ENCODE results near the gene SSX5. TPM values are rescaled to one million over a fixed set of nuclear protein-coding genes. Genes with fewer than 3 reads are reported as not detected.
"Not testable (repeated sequence)": the region's sequence is repeated elsewhere in the genome, so short reads cannot be mapped to it uniquely, and the experiment has no call there.

SSX5 gene
- total and polyA plus RNA-seq, 2 experiments from 2014 or later: not detected

GRCh38 chrX:48156014-48156413 lies 40.6 kb downstream of the SSX5 start:
- Histone ChIP-seq H3K4me2 (no peak overlapping the region), H3K9me3 (ENCODE audit: low read depth) (no peaks in the 10 kb centered on the region), H3K9me2 (replicated peaks; ENCODE audit: insufficient read depth) (no peaks in the 10 kb centered on the region), H3K27me3 (no peaks in the 10 kb centered on the region), H3K4me3 (no peak overlapping the region), H3K4me1 (ENCODE audit: insufficient read depth) (no peaks in the 10 kb centered on the region), H2AFZ (no peak overlapping the region), H3K36me3 (replicated peaks; ENCODE audit: insufficient read depth, low read depth) (no peaks in the 10 kb centered on the region), H3K79me2 (no peaks in the 10 kb centered on the region), H4K20me1 (ENCODE audit: insufficient read depth, poor library complexity, severe bottlenecking) (no peaks in the 10 kb centered on the region), H3K27ac (no peak overlapping the region)
- WGBS (ENCODE audit: low lambda C conversion rate, missing lambda C conversion rate): 86% methylated on average over 8 of the region's 12 CpGs
- DNase-seq (ENCODE audit: low spot score): no peak
- TF ChIP-seq EZH2 (IDR thresholded peaks at IDR 0.05; ENCODE audit: borderline replicate concordance) (no peak), EZH2phosphoT487 (IDR thresholded peaks at IDR 0.05; ENCODE audit: low read depth, severe bottlenecking, unreplicated experiment) (no peak), CTCF (IDR thresholded peaks at IDR 0.05; ENCODE audit: poor library complexity) (no peak)

- Histone ChIP-seq H3K4me1 (ENCODE audit: insufficient read depth) (no peaks in the 10 kb centered on the region), H3K27ac (no peak overlapping the region)
- 70% methylated on average over 2 of the region's 2 CpGs for WGBS (ENCODE audit: low lambda C conversion rate, missing lambda C conversion rate)
Observed at GRCh38 chrX:48154796-48155195, 41.8 kb downstream of the SSX5 start.

GRCh38 chrX:48153769-48154168 lies 42.8 kb downstream of the SSX5 start:
- H4K20me1 ChIP-seq (ENCODE audit: insufficient read depth, poor library complexity, severe bottlenecking): no peaks in the 10 kb centered on the region
- TF ChIP-seq CTCF (IDR thresholded peaks at IDR 0.05; ENCODE audit: poor library complexity) (no peak), EZH2 (IDR thresholded peaks at IDR 0.05; ENCODE audit: borderline replicate concordance) (no peak), EZH2phosphoT487 (IDR thresholded peaks at IDR 0.05; ENCODE audit: low read depth, severe bottlenecking, unreplicated experiment) (no peak)
- DNase-seq (ENCODE audit: low spot score): no peak
- no peaks in the 10 kb centered on the region for H3K4me1 ChIP-seq (ENCODE audit: insufficient read depth)
- no peak overlapping the region for H3K4me2 ChIP-seq
- H3K9me2 ChIP-seq (replicated peaks; ENCODE audit: insufficient read depth): no peaks in the 10 kb centered on the region
- no peak overlapping the region for H3K4me3 ChIP-seq
- H3K36me3 ChIP-seq (replicated peaks; ENCODE audit: insufficient read depth, low read depth): no peaks in the 10 kb centered on the region
- H3K79me2 ChIP-seq: no peaks in the 10 kb centered on the region
- H3K9me3 ChIP-seq (ENCODE audit: low read depth): no peaks in the 10 kb centered on the region
- 78% methylated on average over 10 of the region's 10 CpGs for WGBS (ENCODE audit: low lambda C conversion rate, missing lambda C conversion rate)
- no peak overlapping the region for H2AFZ ChIP-seq
- H3K27ac ChIP-seq: no peak overlapping the region
- H3K27me3 ChIP-seq: no peaks in the 10 kb centered on the region

More at GRCh38 chrX:48154796-48155195, 41.8 kb downstream of the SSX5 start:
- no peak overlapping the region for H2AFZ ChIP-seq
- H3K4me2 ChIP-seq: no peak overlapping the region
- H4K20me1 ChIP-seq (ENCODE audit: insufficient read depth, poor library complexity, severe bottlenecking): no peaks in the 10 kb centered on the region
- no peak for DNase-seq (ENCODE audit: low spot score)
- H3K4me3 ChIP-seq: no peak overlapping the region
- no peaks in the 10 kb centered on the region for H3K27me3 ChIP-seq
- H3K9me2 ChIP-seq (replicated peaks; ENCODE audit: insufficient read depth): no peaks in the 10 kb centered on the region
- no peak for TF ChIP-seq CTCF (IDR thresholded peaks at IDR 0.05; ENCODE audit: poor library complexity)
- TF ChIP-seq EZH2 (IDR thresholded peaks at IDR 0.05; ENCODE audit: borderline replicate concordance): no peak
- no peak for TF ChIP-seq EZH2phosphoT487 (IDR thresholded peaks at IDR 0.05; ENCODE audit: low read depth, severe bottlenecking, unreplicated experiment)
- no peaks in the 10 kb centered on the region for H3K79me2 ChIP-seq
- no peaks in the 10 kb centered on the region for H3K9me3 ChIP-seq (ENCODE audit: low read depth)
- H3K36me3 ChIP-seq (replicated peaks; ENCODE audit: insufficient read depth, low read depth): no peaks in the 10 kb centered on the region

- WGBS (ENCODE audit: low lambda C conversion rate, missing lambda C conversion rate): 73% methylated on average over 11 of the region's 11 CpGs
- DNase-seq (ENCODE audit: low spot score): not testable (repeated sequence)
Observed at GRCh38 chrX:48142697-48143096, 53.9 kb downstream of the SSX5 start.

GRCh38 chrX:48141810-48142508 lies 54.6 kb downstream of the SSX5 start:
- H3K4me1 ChIP-seq (ENCODE audit: insufficient read depth); H3K4me2 ChIP-seq; H3K27me3 ChIP-seq; H2AFZ ChIP-seq; H3K79me2 ChIP-seq; H3K9me2 ChIP-seq (replicated peaks; ENCODE audit: insufficient read depth); H4K20me1 ChIP-seq (ENCODE audit: insufficient read depth, poor library complexity, severe bottlenecking); H3K4me3 ChIP-seq; H3K27ac ChIP-seq; H3K36me3 ChIP-seq (replicated peaks; ENCODE audit: insufficient read depth, low read depth); H3K9me3 ChIP-seq (ENCODE audit: low read depth); DNase-seq (ENCODE audit: low spot score): not testable (repeated sequence)
- WGBS (ENCODE audit: low lambda C conversion rate, missing lambda C conversion rate): 50% methylated on average over 1 of the region's 2 CpGs

More at GRCh38 chrX:48142697-48143096, 53.9 kb downstream of the SSX5 start:
- not testable (repeated sequence) for H3K4me3 ChIP-seq; H3K4me1 ChIP-seq (ENCODE audit: insufficient read depth); H3K27me3 ChIP-seq; H3K79me2 ChIP-seq; H3K27ac ChIP-seq; H3K4me2 ChIP-seq; H4K20me1 ChIP-seq (ENCODE audit: insufficient read depth, poor library complexity, severe bottlenecking); H2AFZ ChIP-seq; H3K9me2 ChIP-seq (replicated peaks; ENCODE audit: insufficient read depth); H3K36me3 ChIP-seq (replicated peaks; ENCODE audit: insufficient read depth, low read depth); H3K9me3 ChIP-seq (ENCODE audit: low read depth)

- H3K36me3 ChIP-seq (replicated peaks; ENCODE audit: insufficient read depth, low read depth); H3K4me1 ChIP-seq (ENCODE audit: insufficient read depth); DNase-seq (ENCODE audit: low spot score); H3K9me2 ChIP-seq (replicated peaks; ENCODE audit: insufficient read depth); H3K4me2 ChIP-seq; H3K9me3 ChIP-seq (ENCODE audit: low read depth); H4K20me1 ChIP-seq (ENCODE audit: insufficient read depth, poor library complexity, severe bottlenecking); H3K79me2 ChIP-seq; H2AFZ ChIP-seq; H3K27me3 ChIP-seq; H3K27ac ChIP-seq; H3K4me3 ChIP-seq: not testable (repeated sequence)
- WGBS (ENCODE audit: low lambda C conversion rate, missing lambda C conversion rate): no CpG with 5 or more reads among the region's 33 CpGs
Observed at GRCh38 chrX:48139076-48139475, 57.5 kb downstream of the SSX5 start.
